ENCODE results near the gene KRTAP5-6. TPM values are rescaled to one million over a fixed set of nuclear protein-coding genes. Genes with fewer than 3 reads are reported as not detected.

KRTAP5-6 gene
- total RNA-seq, 1 experiment from 2014 or later: not detected

DNA sequence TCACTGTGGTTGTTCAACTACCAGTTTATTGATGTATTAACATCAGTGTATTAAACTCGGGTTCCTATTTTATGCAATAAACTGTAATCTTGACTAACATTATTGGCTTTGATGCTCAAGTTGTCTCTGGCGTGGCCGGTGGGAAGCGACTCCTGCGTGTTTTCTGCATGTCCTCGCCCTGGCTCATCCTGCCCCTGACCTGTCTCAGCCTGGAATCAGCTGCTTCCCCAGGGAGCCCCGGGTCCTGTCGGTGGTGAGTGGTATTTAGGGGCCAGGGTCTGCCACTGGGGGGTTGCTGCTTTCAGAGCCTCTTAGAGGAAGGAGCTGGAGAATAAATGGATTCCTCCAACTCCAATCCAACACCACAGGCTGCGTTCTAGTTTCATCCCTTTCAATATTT lies 30.9 kb downstream of the KRTAP5-6 start:
- no peaks in the 10 kb centered on the region for H3K79me2 ChIP-seq (ENCODE audit: insufficient read depth, low read length)
- DNase-seq (ENCODE audit: low read depth, low spot score) (no peak), ATAC-seq (no peak)
- H3K9ac ChIP-seq (ENCODE audit: low read length): no peak overlapping the region
- no TSS peak for BruUV-seq (replicated peaks)
- no peak overlapping the region for H3K4me2 ChIP-seq (ENCODE audit: low read length)
- H3K9me2 ChIP-seq (ENCODE audit: insufficient read depth): no peaks in the 10 kb centered on the region
- H3K36me3 ChIP-seq (ENCODE audit: control insufficient read depth in 1 of 2, insufficient read depth in 2 of 2, low read length in 2 of 2): no peaks in the 10 kb centered on the region
- no peaks in the 10 kb centered on the region for H3K9me3 ChIP-seq (ENCODE audit: control insufficient read depth in 1 of 2, insufficient read depth in 1 of 2, low read depth in 1 of 2, low read length in 2 of 2)
- no peaks in the 10 kb centered on the region for H4K20me1 ChIP-seq (ENCODE audit: insufficient read depth)
- POLR2A ChIA-PET: no interaction called here
- TF ChIP-seq POLR2AphosphoS5 (IDR thresholded peaks at IDR 0.05; ENCODE audit: low read depth, low read length) (no peak), FOSL1 (IDR thresholded peaks at IDR 0.05; ENCODE audit: low read depth) (no peak), ZNF274 (IDR thresholded peaks at IDR 0.05; ENCODE audit: low read depth, low read length) (no peak), EZH2 (IDR thresholded peaks at IDR 0.05) (no peak), JUND (IDR thresholded peaks at IDR 0.05) (no peak), POLR2A (IDR thresholded peaks at IDR 0.05; ENCODE audit: borderline replicate concordance, extremely low read depth, insufficient read depth, insufficient read length) (no peak), SIN3A (IDR thresholded peaks at IDR 0.05; ENCODE audit: low read depth) (no peak), RAD21 (IDR thresholded peaks at IDR 0.05; ENCODE audit: low read depth) (no peak), SP1 (IDR thresholded peaks at IDR 0.05; ENCODE audit: low read depth) (no peak)
- TF ChIP-seq, protein P1, sequence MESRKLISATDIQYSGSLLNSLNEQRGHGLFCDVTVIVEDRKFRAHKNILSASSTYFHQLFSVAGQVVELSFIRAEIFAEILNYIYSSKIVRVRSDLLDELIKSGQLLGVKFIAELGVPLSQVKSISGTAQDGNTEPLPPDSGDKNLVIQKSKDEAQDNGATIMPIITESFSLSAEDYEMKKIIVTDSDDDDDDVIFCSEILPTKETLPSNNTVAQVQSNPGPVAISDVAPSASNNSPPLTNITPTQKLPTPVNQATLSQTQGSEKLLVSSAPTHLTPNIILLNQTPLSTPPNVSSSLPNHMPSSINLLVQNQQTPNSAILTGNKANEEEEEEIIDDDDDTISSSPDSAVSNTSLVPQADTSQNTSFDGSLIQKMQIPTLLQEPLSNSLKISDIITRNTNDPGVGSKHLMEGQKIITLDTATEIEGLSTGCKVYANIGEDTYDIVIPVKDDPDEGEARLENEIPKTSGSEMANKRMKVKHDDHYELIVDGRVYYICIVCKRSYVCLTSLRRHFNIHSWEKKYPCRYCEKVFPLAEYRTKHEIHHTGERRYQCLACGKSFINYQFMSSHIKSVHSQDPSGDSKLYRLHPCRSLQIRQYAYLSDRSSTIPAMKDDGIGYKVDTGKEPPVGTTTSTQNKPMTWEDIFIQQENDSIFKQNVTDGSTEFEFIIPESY (IDR thresholded peaks at IDR 0.05; ENCODE audit: extremely low read depth, insufficient replicate concordance, low read length): no peak
- TF ChIP-seq, protein P2, sequence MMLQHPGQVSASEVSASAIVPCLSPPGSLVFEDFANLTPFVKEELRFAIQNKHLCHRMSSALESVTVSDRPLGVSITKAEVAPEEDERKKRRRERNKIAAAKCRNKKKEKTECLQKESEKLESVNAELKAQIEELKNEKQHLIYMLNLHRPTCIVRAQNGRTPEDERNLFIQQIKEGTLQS (IDR thresholded peaks at IDR 0.05): no peak
- TF ChIP-seq, protein P3, sequence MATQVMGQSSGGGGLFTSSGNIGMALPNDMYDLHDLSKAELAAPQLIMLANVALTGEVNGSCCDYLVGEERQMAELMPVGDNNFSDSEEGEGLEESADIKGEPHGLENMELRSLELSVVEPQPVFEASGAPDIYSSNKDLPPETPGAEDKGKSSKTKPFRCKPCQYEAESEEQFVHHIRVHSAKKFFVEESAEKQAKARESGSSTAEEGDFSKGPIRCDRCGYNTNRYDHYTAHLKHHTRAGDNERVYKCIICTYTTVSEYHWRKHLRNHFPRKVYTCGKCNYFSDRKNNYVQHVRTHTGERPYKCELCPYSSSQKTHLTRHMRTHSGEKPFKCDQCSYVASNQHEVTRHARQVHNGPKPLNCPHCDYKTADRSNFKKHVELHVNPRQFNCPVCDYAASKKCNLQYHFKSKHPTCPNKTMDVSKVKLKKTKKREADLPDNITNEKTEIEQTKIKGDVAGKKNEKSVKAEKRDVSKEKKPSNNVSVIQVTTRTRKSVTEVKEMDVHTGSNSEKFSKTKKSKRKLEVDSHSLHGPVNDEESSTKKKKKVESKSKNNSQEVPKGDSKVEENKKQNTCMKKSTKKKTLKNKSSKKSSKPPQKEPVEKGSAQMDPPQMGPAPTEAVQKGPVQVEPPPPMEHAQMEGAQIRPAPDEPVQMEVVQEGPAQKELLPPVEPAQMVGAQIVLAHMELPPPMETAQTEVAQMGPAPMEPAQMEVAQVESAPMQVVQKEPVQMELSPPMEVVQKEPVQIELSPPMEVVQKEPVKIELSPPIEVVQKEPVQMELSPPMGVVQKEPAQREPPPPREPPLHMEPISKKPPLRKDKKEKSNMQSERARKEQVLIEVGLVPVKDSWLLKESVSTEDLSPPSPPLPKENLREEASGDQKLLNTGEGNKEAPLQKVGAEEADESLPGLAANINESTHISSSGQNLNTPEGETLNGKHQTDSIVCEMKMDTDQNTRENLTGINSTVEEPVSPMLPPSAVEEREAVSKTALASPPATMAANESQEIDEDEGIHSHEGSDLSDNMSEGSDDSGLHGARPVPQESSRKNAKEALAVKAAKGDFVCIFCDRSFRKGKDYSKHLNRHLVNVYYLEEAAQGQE (IDR thresholded peaks at IDR 0.05; ENCODE audit: low read depth): no peak
- no peak overlapping the region for H3K27ac ChIP-seq (ENCODE audit: low read depth, low read length)
- H2AFZ ChIP-seq (ENCODE audit: low read depth, low read length, poor library complexity, severe bottlenecking): no peak overlapping the region
- RAD21 ChIA-PET (ENCODE audit: low non-redundant PET in 1 of 2, low total read pairs in 2 of 2, uncharacterized antibody in 2 of 2, unreplicated experiment in 2 of 2): no interaction called here
- H3K4me1 ChIP-seq (ENCODE audit: control insufficient read depth in 1 of 2, insufficient read depth in 2 of 2, low read length in 2 of 2): no peaks in the 10 kb centered on the region
- CTCF ChIA-PET: no interaction called here
- intact Hi-C loops (cut with micrococcal nuclease): no loop called here
- no peak overlapping the region for H3K4me3 ChIP-seq (replicated peaks in 1 of 2; ENCODE audit: low read depth in 1 of 2, low read length in 2 of 2)
- peaks cover 29% of the 10 kb centered on the region for H3K27me3 ChIP-seq (ENCODE audit: insufficient read depth, low read length)
